Measurements from ENCODE around the gene TJP3.

GRCh38 chr19:3765121-3765520, 56.9 kb downstream of the TJP3 start:
- TF ChIP-seq POLR2AphosphoS5 (IDR thresholded peaks at IDR 0.05; ENCODE audit: borderline replicate concordance, low read depth, low read length) (no peak), EZH2 (IDR thresholded peaks at IDR 0.05) (no peak)

All from SK-N-MC (cell line).